H9 (cell line): ENCODE data around the gene CASP8. TPM values are rescaled to one million over a fixed set of nuclear protein-coding genes. Genes with fewer than 3 reads are reported as not detected.
A peak's percentile ranks its signal among the peaks of the same experiment; 100 is the strongest.

ENCODE experiments used
- DNase-seq: peaks from one replicate; pipeline ENCODE4 v3.0.0-alpha.2; 2017
- H2AFZ ChIP-seq: one replicate; pipeline ENCODE4 v1.6.1; 2013; ENCODE audit warnings: mild to moderate bottlenecking, low read length, control low read depth, moderate library complexity
- H2AK5ac ChIP-seq: 2 replicates; pipeline ENCODE4 v1.6.1; 2013; ENCODE audit warnings: low read length, control low read depth, mixed read lengths; ENCODE audit not compliant: insufficient read length
- H2BK120ac ChIP-seq: one replicate; pipeline ENCODE4 v1.6.1; 2013; ENCODE audit warnings: low read depth, mild to moderate bottlenecking, low read length, control low read depth, inconsistent platforms; ENCODE audit not compliant: poor library complexity, severe bottlenecking
- H2BK12ac ChIP-seq: 2 replicates; pipeline ENCODE4 v1.6.1; 2013; ENCODE audit warnings: low read length, control low read depth, mixed read lengths, low read depth; ENCODE audit not compliant: insufficient read length
- H2BK15ac ChIP-seq: 2 replicates; pipeline ENCODE4 v1.6.1; 2013; ENCODE audit warnings: low read depth, low read length, control low read depth
- H2BK20ac ChIP-seq: one replicate; pipeline ENCODE4 v1.6.1; 2013; ENCODE audit warnings: low read depth, mild to moderate bottlenecking, low read length, control low read depth, inconsistent platforms; ENCODE audit not compliant: poor library complexity, severe bottlenecking
- H2BK5ac ChIP-seq: 2 replicates; pipeline ENCODE4 v1.6.1; 2013; ENCODE audit warnings: low read length, control low read depth, mixed read lengths; ENCODE audit not compliant: insufficient read length
- H3K14ac ChIP-seq: 2 replicates; pipeline ENCODE4 v1.6.1; 2013; ENCODE audit warnings: low read length, control low read depth; ENCODE audit not compliant: insufficient read depth
- H3K18ac ChIP-seq: 2 replicates; pipeline ENCODE4 v1.6.1; 2013; ENCODE audit warnings: low read depth, mild to moderate bottlenecking, mixed read lengths, low read length, control low read depth; ENCODE audit not compliant: insufficient read length
- H3K23ac ChIP-seq: 2 replicates; pipeline ENCODE4 v1.6.1; 2013; ENCODE audit warnings: low read length, control low read depth, mixed read lengths, low read depth; ENCODE audit not compliant: insufficient read length
- H3K23me2 ChIP-seq: 2 replicates; pipeline ENCODE4 v1.6.1; 2013; ENCODE audit warnings: low read depth, mild to moderate bottlenecking, mixed read lengths, low read length, control low read depth; ENCODE audit not compliant: insufficient read length, poor library complexity, severe bottlenecking
- H3K27ac ChIP-seq: 2 replicates; pipeline ENCODE4 v1.5.1; 2013; ENCODE audit warnings: low read length, control low read depth, mixed read lengths, low read depth; ENCODE audit not compliant: insufficient read length
- H3K27me3 ChIP-seq: 2 replicates; pipeline ENCODE4 v1.6.1; 2013; ENCODE audit warnings: low read length, control low read depth, inconsistent platforms; ENCODE audit not compliant: insufficient read depth
- H3K4ac ChIP-seq: 2 replicates; pipeline ENCODE4 v1.6.1; 2013; ENCODE audit warnings: low read depth, mild to moderate bottlenecking, control low read depth, inconsistent platforms, low read length, moderate library complexity
- H3K4me1 ChIP-seq: 2 replicates; pipeline ENCODE4 v1.6.1; 2013; ENCODE audit warnings: low read length, control low read depth, inconsistent platforms; ENCODE audit not compliant: insufficient read depth
- H3K4me2 ChIP-seq: 2 replicates; pipeline ENCODE4 v1.6.1; 2013; ENCODE audit warnings: low read length, control low read depth, mixed read lengths; ENCODE audit not compliant: insufficient read length, insufficient read depth
- H3K56ac ChIP-seq: 2 replicates; pipeline ENCODE4 v1.6.1; 2013; ENCODE audit warnings: low read depth, mild to moderate bottlenecking, mixed read lengths, low read length, control low read depth; ENCODE audit not compliant: insufficient read length
- H3K79me1 ChIP-seq: 2 replicates; pipeline ENCODE4 v1.6.1; 2013; ENCODE audit warnings: low read depth, mild to moderate bottlenecking, moderate library complexity, low read length, control low read depth, inconsistent platforms; ENCODE audit not compliant: insufficient read depth, poor library complexity, severe bottlenecking
- H3K79me2 ChIP-seq: 2 replicates; pipeline ENCODE4 v1.6.1; 2013; ENCODE audit warnings: low read length, control low read depth, inconsistent platforms; ENCODE audit not compliant: insufficient read depth
- H3K9ac ChIP-seq: 2 replicates; pipeline ENCODE4 v1.6.1; 2013; ENCODE audit warnings: low read length, control low read depth, mixed read lengths; ENCODE audit not compliant: insufficient read length; ENCODE audit errors: extremely low read depth
- H3K9me3 ChIP-seq: one replicate; pipeline ENCODE4 v1.6.1; 2013; ENCODE audit warnings: low read depth, low read length, inconsistent platforms; ENCODE audit not compliant: control insufficient read depth
- H3T11ph ChIP-seq: one replicate; pipeline ENCODE4 v1.6.1; 2013; ENCODE audit warnings: mild to moderate bottlenecking, low read length, control low read depth, inconsistent platforms
- H4K20me1 ChIP-seq: one replicate; pipeline ENCODE4 v1.6.1; 2013; ENCODE audit not compliant: control insufficient read depth, insufficient read length, insufficient read depth
- H4K5ac ChIP-seq: 2 replicates; pipeline ENCODE4 v1.6.1; 2013; ENCODE audit warnings: low read depth, mild to moderate bottlenecking, mixed read lengths, low read length, control low read depth; ENCODE audit not compliant: insufficient read length
- H4K8ac ChIP-seq: replicated peaks from 2 replicates; pipeline ENCODE4 v1.6.1; 2013; ENCODE audit warnings: low read length, control low read depth, mixed read lengths, low read depth; ENCODE audit not compliant: insufficient read length
- H4K91ac ChIP-seq: 2 replicates; pipeline ENCODE4 v1.6.1; 2013; ENCODE audit warnings: low read depth, mild to moderate bottlenecking, moderate library complexity, mixed read lengths, low read length, control low read depth; ENCODE audit not compliant: insufficient read length
- H3K27ac Mint-ChIP-seq, 3 experiments: 2 replicates in 2 of 3; 3 replicates in 1 of 3; pipeline ENCODE4 v1.8.0; 2020 to 2021; ENCODE audit warnings: mixed read lengths in 3 of 3, mild to moderate bottlenecking in 1 of 3, moderate library complexity in 1 of 3
- H3K27me3 Mint-ChIP-seq: 2 replicates; pipeline ENCODE4 v1.8.0; 2021; ENCODE audit warnings: low read depth, mild to moderate bottlenecking, moderate library complexity, mixed read lengths
- H3K36me3 Mint-ChIP-seq, 3 experiments: 2 replicates in 2 of 3; 3 replicates in 1 of 3; pipeline ENCODE4 v1.8.0; 2020 to 2021; ENCODE audit warnings: low read depth in 3 of 3, mixed read lengths in 3 of 3; ENCODE audit not compliant: insufficient read depth in 1 of 3
- H3K4me1 Mint-ChIP-seq, 2 experiments: 2 replicates each; pipeline ENCODE4 v1.8.0; 2020; ENCODE audit warnings: mixed read lengths in 2 of 2
- H3K4me3 Mint-ChIP-seq, 2 experiments: 2 replicates in 1 of 2; 3 replicates in 1 of 2; pipeline ENCODE4 v1.8.0; 2020 to 2021; ENCODE audit warnings: mild to moderate bottlenecking in 2 of 2, mixed read lengths in 2 of 2, moderate library complexity in 1 of 2
- H3K9me3 Mint-ChIP-seq, 2 experiments: 2 replicates in 1 of 2; 3 replicates in 1 of 2; pipeline ENCODE4 v1.8.0; 2020; ENCODE audit warnings: mild to moderate bottlenecking in 2 of 2, mixed read lengths in 2 of 2, moderate library complexity in 1 of 2
- WGBS: extraction: QIAGEN DNeasy Blood & Tissue Kit; methylation state at CpG from one replicate; pipeline ENCODE4 v1.1.7; 2013; ENCODE audit warnings: missing lambda C conversion rate, low lambda C conversion rate, mixed read lengths; ENCODE audit not compliant: insufficient read length; ENCODE audit errors: extremely low coverage; 5-methylcytosine and 5-hydroxymethylcytosine counted together
- total RNA-seq: library from RNA; stranded (reverse); gene quantifications from 2 replicates; pipeline ENCODE4 v1.2.1, GENCODE V29; 2021
- TF ChIP-seq, protein P1 (sequence below): fragments of 200-600 bp; sonication (generic); conservative IDR thresholded peaks from 3 replicates; pipeline ENCODE4 v1.8.0; 2021; ENCODE audit warnings: antibody characterized with exemption, mild to moderate bottlenecking

CASP8 gene
- total RNA-seq, 1 experiment from 2014 or later, result 10.0 TPM

DNA sequence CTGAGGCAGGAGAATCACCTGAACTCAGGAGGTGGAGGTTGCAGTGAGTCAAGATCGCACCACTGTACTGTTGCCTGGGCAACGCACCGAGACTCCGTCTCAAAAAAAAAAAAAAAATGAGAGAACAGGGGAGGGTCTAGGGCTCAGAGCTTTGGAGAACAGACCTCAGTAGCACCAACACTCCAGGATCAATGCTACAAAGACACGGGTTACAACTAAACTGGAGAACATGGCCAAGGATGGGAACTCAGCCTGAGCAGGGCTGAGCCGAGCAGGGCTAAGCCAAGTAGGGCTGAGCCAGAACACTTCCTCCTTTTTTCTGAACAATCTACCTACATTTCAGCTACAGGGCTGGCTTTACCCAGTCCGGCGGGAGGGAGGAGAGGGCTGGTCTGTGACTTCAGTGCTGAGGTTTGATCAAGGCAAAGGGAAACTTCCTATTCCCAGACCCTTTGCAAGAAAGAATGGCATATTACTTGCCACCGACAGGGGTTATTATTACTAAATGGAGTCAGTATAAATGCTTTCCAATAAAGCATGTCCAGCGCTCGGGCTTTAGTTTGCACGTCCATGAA is 2.9 kb upstream of the CASP8 start:
- H3K4ac ChIP-seq, result no peak overlapping the region
- no peaks in the 10 kb centered on the region for H3K79me2 ChIP-seq
- no CpG with 5 or more reads among the region's 12 CpGs for WGBS
- no peaks in the 10 kb centered on the region for H3K23me2 ChIP-seq
- no peaks in the 10 kb centered on the region for H3K9me3 ChIP-seq
- no peak overlapping the region for H3K9ac ChIP-seq
- H3T11ph ChIP-seq, result no peak overlapping the region
- H3K14ac ChIP-seq, result peak overlapping the region; percentile 11; the same call in 1 of the 2 replicates
- H3K4me1 Mint-ChIP-seq, result peaks cover 28% of the 10 kb centered on the region in 2 experiments
- H2BK120ac ChIP-seq, result no peak overlapping the region
- no peak overlapping the region for H2BK15ac ChIP-seq
- H3K4me3 Mint-ChIP-seq, result peak overlapping the region in 1 of 2 experiments; percentile 73; a peak in 4 of 5 replicates
- H3K18ac ChIP-seq, result peak overlapping the region; percentile 10
- no peak overlapping the region for H2BK5ac ChIP-seq
- no peak overlapping the region for H4K8ac ChIP-seq
- H3K4me1 ChIP-seq, result peaks cover 11% of the 10 kb centered on the region
- peak overlapping the region; percentile 2 for H3K27ac ChIP-seq
- peak overlapping the region; percentile 35 for H2AFZ ChIP-seq
- H3K36me3 Mint-ChIP-seq, result no peaks in the 10 kb centered on the region; a peak in 1 of 7 replicates
- no peak overlapping the region for H2AK5ac ChIP-seq
- TF ChIP-seq, protein P1, sequence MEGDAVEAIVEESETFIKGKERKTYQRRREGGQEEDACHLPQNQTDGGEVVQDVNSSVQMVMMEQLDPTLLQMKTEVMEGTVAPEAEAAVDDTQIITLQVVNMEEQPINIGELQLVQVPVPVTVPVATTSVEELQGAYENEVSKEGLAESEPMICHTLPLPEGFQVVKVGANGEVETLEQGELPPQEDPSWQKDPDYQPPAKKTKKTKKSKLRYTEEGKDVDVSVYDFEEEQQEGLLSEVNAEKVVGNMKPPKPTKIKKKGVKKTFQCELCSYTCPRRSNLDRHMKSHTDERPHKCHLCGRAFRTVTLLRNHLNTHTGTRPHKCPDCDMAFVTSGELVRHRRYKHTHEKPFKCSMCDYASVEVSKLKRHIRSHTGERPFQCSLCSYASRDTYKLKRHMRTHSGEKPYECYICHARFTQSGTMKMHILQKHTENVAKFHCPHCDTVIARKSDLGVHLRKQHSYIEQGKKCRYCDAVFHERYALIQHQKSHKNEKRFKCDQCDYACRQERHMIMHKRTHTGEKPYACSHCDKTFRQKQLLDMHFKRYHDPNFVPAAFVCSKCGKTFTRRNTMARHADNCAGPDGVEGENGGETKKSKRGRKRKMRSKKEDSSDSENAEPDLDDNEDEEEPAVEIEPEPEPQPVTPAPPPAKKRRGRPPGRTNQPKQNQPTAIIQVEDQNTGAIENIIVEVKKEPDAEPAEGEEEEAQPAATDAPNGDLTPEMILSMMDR, result no peak
- H3K23ac ChIP-seq, result no peak overlapping the region
- H3K27ac Mint-ChIP-seq, result peak overlapping the region in 2 of 3 experiments; percentile 85 to 90; a peak in 2 of 7 replicates
- DNase-seq, result peak; percentile 35
- no peaks in the 10 kb centered on the region; the same call in 1 of the 2 replicates for H3K27me3 Mint-ChIP-seq
- no peaks in the 10 kb centered on the region for H3K27me3 ChIP-seq
- H4K20me1 ChIP-seq, result no peaks in the 10 kb centered on the region
- H3K9me3 Mint-ChIP-seq, result no peaks in the 10 kb centered on the region
- H4K91ac ChIP-seq, result no peak overlapping the region
- no peak overlapping the region for H4K5ac ChIP-seq
- H3K79me1 ChIP-seq, result no peaks in the 10 kb centered on the region
- H3K4me2 ChIP-seq, result peak overlapping the region; percentile 55
- no peak overlapping the region for H2BK20ac ChIP-seq
- no peak overlapping the region for H3K56ac ChIP-seq
- H2BK12ac ChIP-seq, result no peak overlapping the region
